Gastrocnemius medialis (tissue), 4 donors: Measurements from ENCODE around the gene FAM114A1. TPM values are rescaled to one million over a fixed set of nuclear protein-coding genes. Genes with fewer than 3 reads are reported as not detected.
A peak's percentile ranks its signal among the peaks of the same experiment; 100 is the strongest.

Experiments used
- ATAC-seq, 2 donors: fragments of 150-250 bp; one replicate each; pipeline ENCODE4 v1.9.1; 2016
- DNase-seq, 2 donors: peaks; one replicate each; pipeline ENCODE4 v3.0.0-alpha.2; 2019
- H3K27ac ChIP-seq, 4 donors: fragments of 200-600 bp; sonication (generic); 1 replicate in 1 of 4; 2 replicates in 3 of 4; pipeline ENCODE4 v1.5.1; 2016 to 2018; ENCODE audit warnings: mild to moderate bottlenecking in 2 of 4, moderate library complexity in 1 of 4
- H3K27me3 ChIP-seq, 3 donors: fragments of 200-600 bp; sonication (generic) in 2 of 3; 1 replicate in 1 of 3; 2 replicates in 2 of 3; pipeline versions ENCODE4 v1.5.1 to v1.6.0; 2016 to 2019; ENCODE audit warnings: mild to moderate bottlenecking in 1 of 3, moderate library complexity in 1 of 3
- H3K36me3 ChIP-seq, 2 donors: fragments of 200-600 bp; sonication (generic) in 1 of 2; one replicate each; pipeline ENCODE4 v1.5.1; 2017 to 2018
- H3K4me1 ChIP-seq, 2 donors: fragments of 200-600 bp; sonication (generic) in 1 of 2; one replicate each; pipeline ENCODE4 v1.5.1; 2016 to 2017; ENCODE audit warnings: mild to moderate bottlenecking in 2 of 2
- H3K4me3 ChIP-seq, 4 donors: fragments of 200-600 bp; sonication (generic) in 3 of 4; 1 replicate in 1 of 4; 2 replicates in 3 of 4; pipeline ENCODE4 v1.5.1; 2016 to 2019; ENCODE audit warnings: mild to moderate bottlenecking in 2 of 4
- H3K9me3 ChIP-seq, 3 donors: fragments of 200-600 bp; sonication (generic) in 2 of 3; 1 replicate in 1 of 3; 2 replicates in 2 of 3; pipeline ENCODE4 v1.5.1; 2016 to 2019
- CTCF ChIP-seq, 5 experiments: fragments of 450-650 bp in 3 of 5; fragments of 200-600 bp in 2 of 5; sonication (generic) in 2 of 5; IDR thresholded peaks in 4 of 5; conservative IDR thresholded peaks in 1 of 5; 1 replicate in 4 of 5; 2 replicates in 1 of 5; pipeline ENCODE4 v1.5.1; 2016 to 2019; ENCODE audit warnings: antibody characterized with exemption in 5 of 5, mild to moderate bottlenecking in 3 of 5, moderate library complexity in 3 of 5
- POLR2A ChIP-seq, 2 donors: fragments of 450-650 bp; IDR thresholded peaks; one replicate each; pipeline ENCODE4 v1.6.1; 2017; ENCODE audit warnings: antibody characterized with exemption in 2 of 2, mild to moderate bottlenecking in 2 of 2, moderate library complexity in 2 of 2
- in situ Hi-C, 4 donors: fragments of 200-750 bp; cut with MboI; loops; one replicate each; pipeline versions ENCODE4 v1.15.0 to v1.8.0; 2017; ENCODE audit warnings: low sequenced_read_pairs in 4 of 4
- intact Hi-C: fragments of 100-400 bp; cut with DNase I; formaldehyde crosslinking; loops from one replicate; pipeline ENCODE4 v1.15.1; 2023; ENCODE audit warnings: low total_unique reads
- total RNA-seq, 4 donors: library from RNA; depleted of rRNA; stranded (reverse); fragments of >200 nt; gene quantifications; one replicate each; pipeline versions ENCODE4 v1.1.0 to v1.2.3, GENCODE V29; 2016

FAM114A1 gene
- total RNA-seq, 4 donors from 2014 or later = 23.2 to 47.5 (median 27.4) TPM

- ATAC-seq (no peak), DNase-seq (no peak)
- Histone ChIP-seq H3K4me3 (no peak overlapping the region), H3K4me1 (no peaks in the 10 kb centered on the region), H3K36me3 (no peaks in the 10 kb centered on the region), H3K27ac (no peak overlapping the region), H3K27me3 (no peaks in the 10 kb centered on the region), H3K9me3 (no peaks in the 10 kb centered on the region)
- in situ Hi-C loops (no loop called here), intact Hi-C loops (no loop called here)
- TF ChIP-seq CTCF (IDR thresholded peaks at IDR 0.05 in 4 of 5, conservative IDR thresholded peaks at IDR 0.05 in 1 of 5) = no peak
- TF ChIP-seq POLR2A (IDR thresholded peaks at IDR 0.05) = no peak
Observed at GRCh38 chr4:38837849-38838248, 29.8 kb upstream of the FAM114A1 start.

- ATAC-seq (no peak), DNase-seq (no peak)
- no peaks in the 10 kb centered on the region for H3K36me3 ChIP-seq
- no peaks in the 10 kb centered on the region for H3K4me1 ChIP-seq
- no peak overlapping the region for H3K27ac ChIP-seq
- in situ Hi-C loops = no loop called here
- intact Hi-C loops = no loop called here
- peaks cover 0 to 6% (median 0%) of the 10 kb centered on the region in 3 donors for H3K9me3 ChIP-seq
- H3K4me3 ChIP-seq = no peak overlapping the region
- H3K27me3 ChIP-seq = no peaks in the 10 kb centered on the region
- TF ChIP-seq CTCF (IDR thresholded peaks at IDR 0.05 in 4 of 5, conservative IDR thresholded peaks at IDR 0.05 in 1 of 5) (no peak), POLR2A (IDR thresholded peaks at IDR 0.05) (no peak)
Observed at GRCh38 chr4:38842994-38843393, 24.6 kb upstream of the FAM114A1 start.

GRCh38 chr4:38846015-38846414 lies 21.6 kb upstream of the FAM114A1 start:
- TF ChIP-seq CTCF (IDR thresholded peaks at IDR 0.05 in 4 of 5, conservative IDR thresholded peaks at IDR 0.05 in 1 of 5) = no peak
- TF ChIP-seq POLR2A (IDR thresholded peaks at IDR 0.05) = no peak
- H3K9me3 ChIP-seq = peaks cover 0 to 6% (median 0%) of the 10 kb centered on the region in 3 donors
- intact Hi-C loops (no loop called here), in situ Hi-C loops (no loop called here)
- H3K36me3 ChIP-seq = no peaks in the 10 kb centered on the region
- DNase-seq (no peak), ATAC-seq (no peak)
- no peaks in the 10 kb centered on the region for H3K27me3 ChIP-seq
- no peak overlapping the region for H3K27ac ChIP-seq
- no peaks in the 10 kb centered on the region for H3K4me1 ChIP-seq
- H3K4me3 ChIP-seq = no peak overlapping the region

GRCh38 chr4:38855466-38855865 lies 12.1 kb upstream of the FAM114A1 start:
- no peak for TF ChIP-seq POLR2A (IDR thresholded peaks at IDR 0.05)
- TF ChIP-seq CTCF (IDR thresholded peaks at IDR 0.05 in 4 of 5, conservative IDR thresholded peaks at IDR 0.05 in 1 of 5) = no peak
- Histone ChIP-seq H3K9me3 (no peaks in the 10 kb centered on the region), H3K27me3 (no peaks in the 10 kb centered on the region), H3K36me3 (no peaks in the 10 kb centered on the region), H3K27ac (no peak overlapping the region), H3K4me1 (peaks cover 3 to 8% of the 10 kb centered on the region in 2 donors), H3K4me3 (peak overlapping the region in 1 of 4 donors; percentile 23)
- intact Hi-C loops = loop anchor here (5.0 kb wide), 2 partner anchors 98 to 663 kb away; no protein-coding TSS in a partner anchor
- DNase-seq (no peak), ATAC-seq (no peak)
- in situ Hi-C loops = loop anchor here in 2 of 4 donors (5.0 kb wide), 2 partner anchors 93 to 98 kb away; no protein-coding TSS in a partner anchor

- no peak for TF ChIP-seq POLR2A (IDR thresholded peaks at IDR 0.05)
- TF ChIP-seq CTCF (IDR thresholded peaks at IDR 0.05 in 4 of 5, conservative IDR thresholded peaks at IDR 0.05 in 1 of 5) = no peak
- Histone ChIP-seq H3K36me3 (no peaks in the 10 kb centered on the region), H3K27ac (no peak overlapping the region), H3K9me3 (no peaks in the 10 kb centered on the region), H3K27me3 (no peaks in the 10 kb centered on the region), H3K4me3 (peak overlapping the region in 2 of 4 donors; percentile 23 to 32), H3K4me1 (peaks cover 3 to 8% of the 10 kb centered on the region in 2 donors)
- intact Hi-C loops = loop anchor here (5.0 kb wide), 2 partner anchors 99 to 664 kb away; no protein-coding TSS in a partner anchor
- no peak for DNase-seq
- in situ Hi-C loops = loop anchor here in 2 of 4 donors (5.0 kb wide), 2 partner anchors 94 to 99 kb away; no protein-coding TSS in a partner anchor
- ATAC-seq = no peak
Observed at GRCh38 chr4:38856046-38856445, 11.6 kb upstream of the FAM114A1 start.
